ENCODE data around the gene KCNV2. TPM values are rescaled to one million over a fixed set of nuclear protein-coding genes. Genes with fewer than 3 reads are reported as not detected.

KCNV2 gene
- total RNA-seq, 1 donor from 2014 or later = not detected

- peaks cover 35% of the 10 kb centered on the region for H3K36me3 Mint-ChIP-seq
- H3K9me3 Mint-ChIP-seq = peaks cover 32% of the 10 kb centered on the region
Measured at GRCh38 chr9:2749485-2749884, 32.2 kb downstream of the KCNV2 start.

GRCh38 chr9:2755285-2755684, 38.0 kb downstream of the KCNV2 start:
- TF ChIP-seq EZH2 (IDR thresholded peaks at IDR 0.05) = no peak
- TF ChIP-seq EZH2phosphoT487 (IDR thresholded peaks at IDR 0.05) = peak; percentile 60
- H3K79me2 ChIP-seq (ENCODE audit: low read depth) = peaks cover 17% of the 10 kb centered on the region
- no peak overlapping the region for H3K9ac ChIP-seq
- peak; percentile 72 for DNase-seq (ENCODE audit: low spot score)
- no peak overlapping the region for H3K4me3 Mint-ChIP-seq
- no peaks in the 10 kb centered on the region for H3K27me3 ChIP-seq
- peaks cover 20% of the 10 kb centered on the region for H3K9me3 Mint-ChIP-seq
- no peak overlapping the region for H3K4me3 ChIP-seq
- H3K36me3 Mint-ChIP-seq = peaks cover 29% of the 10 kb centered on the region
- H2AFZ ChIP-seq (replicated peaks) = no peak overlapping the region
- H4K20me1 ChIP-seq (ENCODE audit: low read depth) = no peaks in the 10 kb centered on the region
- H3K9me3 ChIP-seq (ENCODE audit: low read depth) = no peaks in the 10 kb centered on the region
- peak overlapping the region; percentile 32 for H3K27ac ChIP-seq
- no peaks in the 10 kb centered on the region for H3K27me3 Mint-ChIP-seq (ENCODE audit: insufficient read depth, low read depth)
- H3K36me3 ChIP-seq = peaks cover 3% of the 10 kb centered on the region
- H3K4me1 Mint-ChIP-seq = peaks cover 8% of the 10 kb centered on the region
- peak overlapping the region; percentile 52 for H3K4me2 ChIP-seq
- peaks cover 7% of the 10 kb centered on the region for H3F3A ChIP-seq (ENCODE audit: low read depth)
- H3K4me1 ChIP-seq = peaks cover 25% of the 10 kb centered on the region
- H3K27ac Mint-ChIP-seq = no peak overlapping the region

More at GRCh38 chr9:2749485-2749884, 32.2 kb downstream of the KCNV2 start:
- no peak for DNase-seq (ENCODE audit: low spot score)
- peaks cover 13% of the 10 kb centered on the region for H3F3A ChIP-seq (ENCODE audit: low read depth)
- Mint-ChIP-seq H3K27ac (no peak overlapping the region), H3K4me3 (no peak overlapping the region), H3K4me1 (peaks cover 19% of the 10 kb centered on the region), H3K27me3 (ENCODE audit: insufficient read depth, low read depth) (no peaks in the 10 kb centered on the region)
- no peak overlapping the region for H2AFZ ChIP-seq (replicated peaks)
- no peak for TF ChIP-seq EZH2phosphoT487 (IDR thresholded peaks at IDR 0.05)
- TF ChIP-seq CTCF (IDR thresholded peaks at IDR 0.05) = no peak
- no peak for TF ChIP-seq EZH2 (IDR thresholded peaks at IDR 0.05)
- H3K36me3 ChIP-seq = peaks cover 7% of the 10 kb centered on the region
- H3K9me3 ChIP-seq (ENCODE audit: low read depth) = no peaks in the 10 kb centered on the region
- no peaks in the 10 kb centered on the region for H3K27me3 ChIP-seq
- no peak overlapping the region for H3K4me3 ChIP-seq
- H4K20me1 ChIP-seq (ENCODE audit: low read depth) = no peaks in the 10 kb centered on the region
- H3K9ac ChIP-seq = no peak overlapping the region
- no peak overlapping the region for H3K4me2 ChIP-seq
- H3K27ac ChIP-seq = no peak overlapping the region
- peaks cover 17% of the 10 kb centered on the region for H3K79me2 ChIP-seq (ENCODE audit: low read depth)
- peaks cover 27% of the 10 kb centered on the region for H3K4me1 ChIP-seq

GRCh38 chr9:2758162-2758897, 41.0 kb downstream of the KCNV2 start:
- H3F3A ChIP-seq (ENCODE audit: low read depth) = peaks cover 7% of the 10 kb centered on the region
- H3K9me3 ChIP-seq (ENCODE audit: low read depth) = no peaks in the 10 kb centered on the region
- DNase-seq (ENCODE audit: low spot score) = no peak
- no peaks in the 10 kb centered on the region for H4K20me1 ChIP-seq (ENCODE audit: low read depth)
- no peak overlapping the region for H2AFZ ChIP-seq (replicated peaks)
- H3K4me3 Mint-ChIP-seq = no peak overlapping the region
- peaks cover 8% of the 10 kb centered on the region for H3K79me2 ChIP-seq (ENCODE audit: low read depth)
- peaks cover 12% of the 10 kb centered on the region for H3K9me3 Mint-ChIP-seq
- peaks cover 25% of the 10 kb centered on the region for H3K4me1 ChIP-seq
- peaks cover 8% of the 10 kb centered on the region for H3K4me1 Mint-ChIP-seq
- peaks cover 3% of the 10 kb centered on the region for H3K36me3 ChIP-seq
- no peaks in the 10 kb centered on the region for H3K27me3 ChIP-seq
- no peak overlapping the region for H3K27ac Mint-ChIP-seq
- no peak overlapping the region for H3K4me3 ChIP-seq
- no peaks in the 10 kb centered on the region for H3K27me3 Mint-ChIP-seq (ENCODE audit: insufficient read depth, low read depth)
- no peak overlapping the region for H3K27ac ChIP-seq
- no peak for TF ChIP-seq EZH2phosphoT487 (IDR thresholded peaks at IDR 0.05)
- TF ChIP-seq CTCF (IDR thresholded peaks at IDR 0.05) = no peak
- no peak for TF ChIP-seq EZH2 (IDR thresholded peaks at IDR 0.05)
- peaks cover 21% of the 10 kb centered on the region for H3K36me3 Mint-ChIP-seq
- no peak overlapping the region for H3K9ac ChIP-seq
- no peak overlapping the region for H3K4me2 ChIP-seq

GRCh38 chr9:2758898-2759510, 41.7 kb downstream of the KCNV2 start:
- Histone ChIP-seq H3K9me3 (ENCODE audit: low read depth) (no peaks in the 10 kb centered on the region), H3K4me3 (no peak overlapping the region), H4K20me1 (ENCODE audit: low read depth) (no peaks in the 10 kb centered on the region), H3F3A (ENCODE audit: low read depth) (peaks cover 7% of the 10 kb centered on the region), H3K27ac (no peak overlapping the region), H3K79me2 (ENCODE audit: low read depth) (peaks cover 2% of the 10 kb centered on the region), H3K27me3 (no peaks in the 10 kb centered on the region), H2AFZ (replicated peaks) (no peak overlapping the region), H3K9ac (no peak overlapping the region), H3K4me1 (peaks cover 18% of the 10 kb centered on the region), H3K4me2 (no peak overlapping the region), H3K36me3 (peaks cover under 1% of the 10 kb centered on the region)
- no peak overlapping the region for H3K27ac Mint-ChIP-seq
- peaks cover 5% of the 10 kb centered on the region for H3K9me3 Mint-ChIP-seq
- peaks cover 14% of the 10 kb centered on the region for H3K36me3 Mint-ChIP-seq
- TF ChIP-seq CTCF (IDR thresholded peaks at IDR 0.05) = no peak
- peaks cover 8% of the 10 kb centered on the region for H3K4me1 Mint-ChIP-seq
- H3K4me3 Mint-ChIP-seq = no peak overlapping the region
- DNase-seq (ENCODE audit: low spot score) = no peak
- no peaks in the 10 kb centered on the region for H3K27me3 Mint-ChIP-seq (ENCODE audit: insufficient read depth, low read depth)
